GM12878 (cell line): ENCODE measurements around the gene NIPA2. TPM values are rescaled to one million over a fixed set of nuclear protein-coding genes. Genes with fewer than 3 reads are reported as not detected.
A peak's percentile ranks its signal among the peaks of the same experiment; 100 is the strongest.

Experiments
- ATAC-seq: fragments of 200-7000 bp; cut with Tn5 transposase; 3 replicates; pipeline ENCODE4 v1.9.1; 2020; ENCODE audit warnings: mild to moderate bottlenecking, moderate library complexity
- BruUV-seq: library from RNA; stranded (reverse); fragments of 400-500 nt; replicated peaks from 2 replicates; lab custom pipeline; 2021; lab: Mats Ljungman, UMichigan
- CTCF ChIA-PET: fragments of 300-600 bp; sonication (Branson Sonifier 250); formaldehyde crosslinking; extraction: SDS; loops from one replicate; lab custom pipeline; 2021; ENCODE audit warnings: inconsistent platforms; lab: Yijun Ruan, JAX
- POLR2A ChIA-PET: fragments of 350-600 bp; formaldehyde crosslinking; extraction: SDS; loops from one replicate; lab custom pipeline; 2021; ENCODE audit warnings: inconsistent platforms; lab: Charles Lee
- RAD21 ChIA-PET: fragments of 300-600 bp; sonication (Branson Sonifier 250); formaldehyde crosslinking; loops from one replicate; lab custom pipeline; 2023; ENCODE audit warnings: antibody characterized with exemption; ENCODE audit not compliant: unreplicated experiment; lab: Charles Lee
- SMC1A ChIA-PET: fragments of 300-600 bp; sonication (Branson Sonifier 250); formaldehyde crosslinking; loops from one replicate; lab custom pipeline; 2023; ENCODE audit not compliant: unreplicated experiment, uncharacterized antibody; lab: Charles Lee
- DNase-seq: peaks from one replicate; pipeline ENCODE4 v3.0.0-alpha.2; 2011; ENCODE audit warnings: low read depth, low spot score
- FAIRE-seq: peaks from 3 replicates; lab custom pipeline; 2011; peaks lifted over from hg19 to GRCh38; lab: Jason Lieb, UNC
- H2AFZ ChIP-seq: 2 replicates; pipeline ENCODE4 v1.6.0; 2011; ENCODE audit warnings: low read depth, low read length, control low read depth; ENCODE audit not compliant: control insufficient read depth
- H3K27ac ChIP-seq: 2 replicates; pipeline ENCODE4 v1.5.1; 2011; ENCODE audit warnings: control low read depth; ENCODE audit not compliant: control insufficient read depth, insufficient read depth
- H3K27me3 ChIP-seq, 2 experiments: replicated peaks in 1 of 2; 2 replicates each; pipeline versions ENCODE4 v1.6.0 to v1.6.1; 2011; ENCODE audit warnings: low read length in 1 of 2; ENCODE audit not compliant: control insufficient read depth in 2 of 2, insufficient read depth in 2 of 2
- H3K36me3 ChIP-seq, 2 experiments: 2 replicates each; pipeline ENCODE4 v1.5.1; 2011; ENCODE audit warnings: low read length in 1 of 2; ENCODE audit not compliant: control insufficient read depth in 2 of 2, insufficient read depth in 2 of 2
- H3K4me1 ChIP-seq: 2 replicates; pipeline ENCODE4 v1.6.1; 2011; ENCODE audit warnings: mild to moderate bottlenecking, low read length, moderate library complexity, mixed read lengths; ENCODE audit not compliant: control insufficient read depth, insufficient read depth
- H3K4me2 ChIP-seq: 2 replicates; pipeline ENCODE4 v1.6.0; 2011; ENCODE audit warnings: control low read depth; ENCODE audit not compliant: control insufficient read depth, insufficient read depth
- H3K4me3 ChIP-seq: fragments of 200-600 bp; sonication (generic); 2 replicates; pipeline ENCODE4 v1.5.1; 2016
- H3K79me2 ChIP-seq: 2 replicates; pipeline ENCODE4 v1.6.0; 2011; ENCODE audit warnings: low read length; ENCODE audit not compliant: control insufficient read depth, insufficient read depth
- H3K9ac ChIP-seq: 2 replicates; pipeline ENCODE4 v1.8.0; 2011; ENCODE audit warnings: low read length, control low read depth, mixed read lengths; ENCODE audit not compliant: control insufficient read depth, insufficient read depth
- H3K9me3 ChIP-seq: replicated peaks from 3 replicates; pipeline ENCODE4 v1.5.1; 2011; ENCODE audit warnings: mild to moderate bottlenecking, low read length; ENCODE audit not compliant: control insufficient read depth, insufficient read depth
- H4K20me1 ChIP-seq: 2 replicates; pipeline ENCODE4 v1.6.0; 2011; ENCODE audit not compliant: control insufficient read depth, insufficient read depth
- BCL3 ChIP-seq: IDR thresholded peaks from 2 replicates; pipeline ENCODE4 v1.6.1; 2011; ENCODE audit warnings: borderline replicate concordance, low read depth, mild to moderate bottlenecking, moderate library complexity, low read length; ENCODE audit not compliant: insufficient read depth, poor library complexity, severe bottlenecking
- CHD1 ChIP-seq: IDR thresholded peaks from 2 replicates; pipeline ENCODE4 v1.6.1; 2012; ENCODE audit warnings: low read depth, low read length, improper control_type of control experiment
- CTCF ChIP-seq, 3 experiments: IDR thresholded peaks in 2 of 3; conservative IDR thresholded peaks in 1 of 3; 2 replicates each; pipeline ENCODE4 v1.5.1; 2011; ENCODE audit warnings: low read depth in 3 of 3, low read length in 3 of 3, mild to moderate bottlenecking in 3 of 3, control low read depth in 2 of 3, moderate library complexity in 2 of 3, inconsistent platforms in 1 of 3, mixed read lengths in 1 of 3; ENCODE audit not compliant: control insufficient read depth in 2 of 3, insufficient read depth in 1 of 3; ENCODE audit errors: extremely low read depth in 1 of 3
- IRF5 ChIP-seq: fragments of 450-650 bp; IDR thresholded peaks from 2 replicates; pipeline ENCODE4 v1.6.1; 2017; ENCODE audit warnings: borderline replicate concordance
- MAX ChIP-seq: IDR thresholded peaks from 2 replicates; pipeline ENCODE4 v1.6.1; 2012; ENCODE audit warnings: low read depth, low read length, improper control_type of control experiment
- SREBF1 ChIP-seq: IDR thresholded peaks from 2 replicates; pipeline ENCODE4 v1.6.1; 2012; ENCODE audit warnings: mild to moderate bottlenecking, low read length
- SREBF2 ChIP-seq: IDR thresholded peaks from 2 replicates; pipeline ENCODE4 v1.6.1; 2012; ENCODE audit warnings: mild to moderate bottlenecking, low read length
- TARDBP ChIP-seq: IDR thresholded peaks from 2 replicates; pipeline ENCODE4 v1.6.1; 2016; ENCODE audit warnings: borderline replicate concordance
- WGBS: methylation state at CpG from one replicate; pipeline ENCODE4 v1.1.6; 2016; ENCODE audit warnings: low lambda C conversion rate; ENCODE audit not compliant: insufficient replicate concordance, insufficient coverage; ENCODE audit errors: missing lambda C conversion rate; 5-methylcytosine and 5-hydroxymethylcytosine counted together
- in situ Hi-C: fragments of 300-500 bp; cut with MboI; formaldehyde crosslinking; loops from 9 replicates; pipeline ENCODE4 v1.14.3; 2018; ENCODE audit warnings: mixed read lengths
- intact Hi-C: fragments of 100-400 bp; cut with micrococcal nuclease; formaldehyde crosslinking; loops from one replicate; pipeline ENCODE4 v1.14.2; 2022; ENCODE audit not compliant: unreplicated experiment
- polyA plus RNA-seq, 11 experiments: library from polyadenylated mRNA; depleted of rRNA in 4 of 11; unstranded in 6 of 11; stranded (reverse) in 5 of 11; fragments of >200 nt; fragmentation: Nextera tagmentation in 4 of 11; fragmentation: Illumina TruSeq in 1 of 11; extraction: Ambion mirVana in 4 of 11; extraction: Trizol in 1 of 11; gene quantifications; 1 replicate in 1 of 11; 2 replicates in 10 of 11; pipeline versions ENCODE4 v1.2.1 to v1.2.3, GENCODE V29; 2011 to 2016; ENCODE audit warnings: inconsistent platforms in 2 of 11, missing spikeins in 2 of 11, low read depth in 1 of 11
- total RNA-seq, 4 experiments: library from RNA; depleted of rRNA in 3 of 4; stranded (reverse); fragments of >200 nt in 3 of 4; fragmentation: Illumina TruSeq in 1 of 4; extraction: Trizol in 1 of 4; gene quantifications; 2 replicates each; pipeline versions ENCODE4 v1.2.1 to v1.2.3, GENCODE V29; 2013 to 2021

Gene NIPA2
- total and polyA plus RNA-seq, 10 of the 15 experiments (the other 5 are each of a cell fraction or from before 2014, with no cell fraction given) = 24.4 to 159 (median 96.5) TPM

GRCh38 chr15:22902578-22902977 lies 64.1 kb downstream of the NIPA2 start:
- ChIA-PET POLR2A (no interaction called here), CTCF (no interaction called here), RAD21 (no interaction called here), SMC1A (no interaction called here)
- no peaks in the 10 kb centered on the region for H4K20me1 ChIP-seq
- intact Hi-C loops = no loop called here
- no peaks in the 10 kb centered on the region for H3K27me3 ChIP-seq
- H3K36me3 ChIP-seq = peaks cover 10 to 15% of the 10 kb centered on the region in 2 experiments; a peak in 3 of 4 replicates
- no peaks in the 10 kb centered on the region for H3K4me1 ChIP-seq
- no peak for ATAC-seq
- 54% methylated on average over 12 of the region's 12 CpGs for WGBS
- BruUV-seq = no TSS peak
- H3K9ac ChIP-seq = no peak overlapping the region
- H3K4me3 ChIP-seq = no peak overlapping the region
- in situ Hi-C loops = no loop called here
- FAIRE-seq = no peak
- no peak overlapping the region for H3K27ac ChIP-seq
- H3K4me2 ChIP-seq = no peak overlapping the region
- H3K9me3 ChIP-seq = no peaks in the 10 kb centered on the region; the same call in 2 of the 3 replicates
- H3K79me2 ChIP-seq = no peaks in the 10 kb centered on the region
- no peak for TF ChIP-seq CHD1
- peak in 2 of 3 experiments; percentile 5 to 31; a peak in 1 of 6 replicates for TF ChIP-seq CTCF (IDR thresholded peaks at IDR 0.05 in 2 of 3, conservative IDR thresholded peaks at IDR 0.05 in 1 of 3; ENCODE audit: control insufficient read depth in 2 of 3, extremely low read depth in 1 of 3, insufficient read depth in 1 of 3, low read depth in 3 of 3, low read length in 3 of 3)
- no peak for DNase-seq
- no peak overlapping the region for H2AFZ ChIP-seq

GRCh38 chr15:22902981-22903380 lies 64.5 kb downstream of the NIPA2 start:
- DNase-seq (no peak), ATAC-seq (no peak), FAIRE-seq (no peak)
- no peaks in the 10 kb centered on the region for H3K4me1 ChIP-seq
- no TSS peak for BruUV-seq
- H3K9me3 ChIP-seq = no peaks in the 10 kb centered on the region; the same call in 2 of the 3 replicates
- ChIA-PET RAD21 (no interaction called here), CTCF (no interaction called here), SMC1A (no interaction called here), POLR2A (no interaction called here)
- intact Hi-C loops = no loop called here
- no peaks in the 10 kb centered on the region for H3K27me3 ChIP-seq
- no peaks in the 10 kb centered on the region for H4K20me1 ChIP-seq
- no peak overlapping the region for H3K4me2 ChIP-seq
- no peak overlapping the region for H3K4me3 ChIP-seq
- H3K79me2 ChIP-seq = no peaks in the 10 kb centered on the region
- H3K36me3 ChIP-seq = peaks cover 10 to 11% of the 10 kb centered on the region in 2 experiments; a peak in 3 of 4 replicates
- H2AFZ ChIP-seq = no peak overlapping the region
- 97% methylated on average over 11 of the region's 11 CpGs for WGBS
- no peak overlapping the region for H3K27ac ChIP-seq
- H3K9ac ChIP-seq = no peak overlapping the region
- in situ Hi-C loops = no loop called here
- TF ChIP-seq SREBF1 = no peak
- TF ChIP-seq BCL3 = no peak
- TF ChIP-seq TARDBP = no peak
- no peak for TF ChIP-seq CTCF (IDR thresholded peaks at IDR 0.05 in 2 of 3, conservative IDR thresholded peaks at IDR 0.05 in 1 of 3; ENCODE audit: control insufficient read depth in 2 of 3, extremely low read depth in 1 of 3, insufficient read depth in 1 of 3, low read depth in 3 of 3, low read length in 3 of 3)
- TF ChIP-seq MAX = no peak
- TF ChIP-seq SREBF2 = no peak
- TF ChIP-seq IRF5 = no peak
